Lung (tissue), 12 donors: ENCODE data around the gene IHH. TPM values are rescaled to one million over a fixed set of nuclear protein-coding genes. Genes with fewer than 3 reads are reported as not detected.

Experiments used
- ATAC-seq: fragments of 200-7000 bp; cut with Tn5 transposase; one replicate; pipeline ENCODE4 v1.9.1; 2020; ENCODE audit warnings: moderate number of reproducible peaks; ENCODE audit not compliant: insufficient read depth, low FRiP score
- DNase-seq, 3 donors: peaks; one replicate each; pipeline ENCODE4 v3.0.0-alpha.2; 2013 to 2017
- H3K27ac ChIP-seq, 2 donors: one replicate each; pipeline ENCODE4 v1.5.1; 2013; ENCODE audit warnings: mild to moderate bottlenecking in 2 of 2, moderate library complexity in 2 of 2, control low read depth in 1 of 2, inconsistent platforms in 1 of 2, low read depth in 1 of 2, low read length in 1 of 2
- H3K27me3 ChIP-seq, 3 donors: one replicate each; pipeline ENCODE4 v1.5.1; 2013; ENCODE audit warnings: low read length in 2 of 3; ENCODE audit not compliant: control insufficient read depth in 3 of 3, insufficient read depth in 3 of 3
- H3K36me3 ChIP-seq, 4 donors: one replicate each; pipeline ENCODE4 v1.5.1; 2013; ENCODE audit warnings: low read length in 4 of 4, mild to moderate bottlenecking in 1 of 4, moderate library complexity in 1 of 4; ENCODE audit not compliant: control insufficient read depth in 4 of 4, insufficient read depth in 4 of 4
- H3K4me1 ChIP-seq, 5 donors: one replicate each; pipeline ENCODE4 v1.5.1; 2013; ENCODE audit warnings: low read length in 5 of 5, mild to moderate bottlenecking in 2 of 5, moderate library complexity in 1 of 5; ENCODE audit not compliant: control insufficient read depth in 5 of 5, insufficient read depth in 5 of 5
- H3K4me3 ChIP-seq: one replicate; pipeline ENCODE4 v1.5.1; 2013; ENCODE audit warnings: mild to moderate bottlenecking, control low read depth, moderate library complexity
- H3K9ac ChIP-seq, 2 donors: one replicate each; pipeline ENCODE4 v1.5.1; 2013; ENCODE audit warnings: low read length in 2 of 2, control low read depth in 1 of 2; ENCODE audit not compliant: insufficient read depth in 1 of 2
- H3K9me3 ChIP-seq, 4 donors: one replicate each; pipeline ENCODE4 v1.5.1; 2013; ENCODE audit warnings: low read length in 3 of 4, mild to moderate bottlenecking in 1 of 4, moderate library complexity in 1 of 4; ENCODE audit not compliant: control insufficient read depth in 4 of 4, insufficient read depth in 3 of 4
- CTCF ChIP-seq: IDR thresholded peaks from 2 replicates; pipeline ENCODE4 v1.5.1; 2012; ENCODE audit warnings: mild to moderate bottlenecking; ENCODE audit errors: control extremely low read depth, extremely low read depth
- WGBS, 2 donors: extraction: QIAGEN DNeasy Blood & Tissue Kit; methylation state at CpG; one replicate each; pipeline ENCODE4 v1.1.7; 2013; 5-methylcytosine and 5-hydroxymethylcytosine counted together
- polyA plus RNA-seq, 2 donors: library from polyadenylated mRNA; stranded (reverse); fragments of 200-250 nt; gene quantifications; one replicate each; pipeline ENCODE4 v1.2.1, GENCODE V29; 2013
- total RNA-seq, 2 donors: library from RNA; depleted of rRNA in 1 of 2; stranded (reverse); fragments of >200 nt in 1 of 2; gene quantifications; one replicate each; pipeline ENCODE4 v1.2.1, GENCODE V29; 2014 to 2021
- donor health status: control.
- donor health status: control.
- donor health status: Bipolar disorder and iron deficiency.
- donor health status: healthy.
- donor health status: DM: yes; HTN: yes; CAD: no.

The IHH gene
- total and polyA plus RNA-seq, 4 donors, result 0.55 to 4.4 (median 2.0) TPM

DNA sequence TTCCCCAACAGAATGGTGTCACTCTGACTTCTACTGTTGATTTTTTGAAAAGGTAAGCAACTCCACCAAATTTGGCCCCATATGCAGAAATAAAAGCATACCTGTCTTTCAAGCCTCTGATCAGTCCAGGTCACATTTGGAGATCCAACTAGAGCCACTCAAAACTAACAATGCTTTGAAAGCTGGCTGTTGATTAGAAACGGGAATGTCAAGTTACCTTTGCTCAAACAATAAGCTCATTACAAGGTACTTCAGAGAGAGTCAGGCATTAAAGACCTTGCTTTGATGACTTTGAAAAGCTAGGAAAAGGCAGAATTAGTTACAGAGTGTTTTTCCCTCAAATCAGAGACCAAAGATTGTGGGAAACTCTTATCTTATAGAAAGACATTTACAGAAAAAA lies 4.8 kb upstream of the IHH start:
- peaks cover 0 to 30% (median 30%) of the 10 kb centered on the region in 3 donors for H3K27me3 ChIP-seq
- DNase-seq (peak in 1 of 3 donors; percentile 51), ATAC-seq (no peak)
- no peak overlapping the region for H3K4me3 ChIP-seq
- no peak for TF ChIP-seq CTCF
- no peaks in the 10 kb centered on the region for H3K9me3 ChIP-seq
- 70 to 74% methylated on average over 1 of the region's 1 CpG for WGBS, 2 donors
- H3K4me1 ChIP-seq, result peaks cover 0 to 4% (median 0%) of the 10 kb centered on the region in 5 donors
- no peaks in the 10 kb centered on the region for H3K36me3 ChIP-seq
- no peak overlapping the region for H3K9ac ChIP-seq
- H3K27ac ChIP-seq, result no peak overlapping the region

DNA sequence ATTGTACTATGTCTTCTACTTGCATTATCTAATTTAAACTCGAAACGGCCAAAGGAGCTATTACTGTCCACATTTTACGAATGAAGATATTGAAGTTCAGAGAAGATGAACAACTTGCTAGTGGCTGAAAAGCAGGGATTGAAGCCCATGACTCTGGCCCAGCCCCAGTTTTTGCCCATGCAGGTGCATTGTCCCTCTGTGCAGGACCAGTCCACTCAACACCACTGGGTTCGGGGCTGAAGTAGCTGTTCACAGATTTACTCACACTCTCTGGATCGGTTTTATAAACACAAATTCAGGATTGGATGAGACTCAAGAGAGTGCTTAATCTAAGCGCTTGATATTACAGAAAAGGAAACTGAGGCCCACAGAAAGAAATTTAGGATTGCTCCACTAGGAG lies 1.4 kb upstream of the IHH start:
- WGBS, 2 donors, result 62 to 72% methylated on average over 6 of the region's 6 CpGs
- no peak overlapping the region for H3K4me3 ChIP-seq
- DNase-seq (no peak), ATAC-seq (no peak)
- H3K4me1 ChIP-seq, result peaks cover 0 to 16% (median 0%) of the 10 kb centered on the region in 5 donors
- H3K9ac ChIP-seq, result no peak overlapping the region
- no peaks in the 10 kb centered on the region for H3K36me3 ChIP-seq
- TF ChIP-seq CTCF, result no peak
- H3K9me3 ChIP-seq, result no peaks in the 10 kb centered on the region
- H3K27me3 ChIP-seq, result peaks cover 0 to 56% (median 47%) of the 10 kb centered on the region in 3 donors
- H3K27ac ChIP-seq, result no peak overlapping the region

- Histone ChIP-seq H3K27me3 (peaks cover 0 to 68% (median 56%) of the 10 kb centered on the region in 3 donors), H3K27ac (no peak overlapping the region), H3K9me3 (no peaks in the 10 kb centered on the region), H3K9ac (no peak overlapping the region), H3K4me3 (peak overlapping the region; percentile 8), H3K4me1 (peaks cover 0 to 16% (median 0%) of the 10 kb centered on the region in 5 donors), H3K36me3 (peaks cover 0 to 2% (median 0%) of the 10 kb centered on the region in 4 donors)
- no peak for TF ChIP-seq CTCF
- no peak for ATAC-seq
- WGBS, 2 donors, result 3 to 4% methylated on average over 66 to 81 of the region's 81 CpGs
- DNase-seq, result no peak
These were observed 717 bp downstream of the IHH start for GRCh38 chr2:219059725-219060682.
